SU-DHL-6 (cell line): ENCODE results near the gene ACACB.

Source experiments
- H2AFZ ChIP-seq: fragments of 200-600 bp; sonication (generic); 2 replicates; pipeline ENCODE4 v1.6.1; 2014; ENCODE audit warnings: low read depth, mild to moderate bottlenecking, moderate library complexity, mixed read lengths, antibody characterized with exemption, low read length; ENCODE audit not compliant: severe bottlenecking
- H3F3A ChIP-seq: fragments of 200-600 bp; shearing (Covaris generic); 2 replicates; pipeline ENCODE4 v1.6.0; 2016; ENCODE audit warnings: antibody characterized with exemption, mild to moderate bottlenecking; ENCODE audit not compliant: insufficient read depth
- H3K27ac ChIP-seq: fragments of 200-600 bp; sonication (generic); 2 replicates; pipeline ENCODE4 v1.5.1; 2016; ENCODE audit warnings: low read depth, mild to moderate bottlenecking, low read length, moderate library complexity, mixed read lengths
- H3K27me3 ChIP-seq: fragments of 200-600 bp; sonication (generic), shearing (Covaris generic); 2 replicates; pipeline ENCODE4 v1.6.0; 2014; ENCODE audit warnings: mild to moderate bottlenecking, low read length
- H3K36me3 ChIP-seq: fragments of 200-600 bp; sonication (generic); 2 replicates; pipeline ENCODE4 v1.6.1; 2014; ENCODE audit warnings: mild to moderate bottlenecking, low read length, mixed read lengths
- H3K4me2 ChIP-seq: fragments of 300-600, 200-600 bp; shearing (Covaris generic), sonication (generic); 2 replicates; pipeline ENCODE4 v1.6.0; 2014; ENCODE audit warnings: low read length, low read depth, mild to moderate bottlenecking; ENCODE audit not compliant: poor library complexity, severe bottlenecking
- H3K4me3 ChIP-seq: fragments of 200-600 bp; sonication (generic); 2 replicates; pipeline ENCODE4 v1.5.1; 2014; ENCODE audit warnings: antibody characterized with exemption, low read length, mild to moderate bottlenecking, mixed read lengths; ENCODE audit not compliant: insufficient read depth, poor library complexity, severe bottlenecking
- H3K79me2 ChIP-seq: fragments of 200-600 bp; sonication (generic); 2 replicates; pipeline ENCODE4 v1.6.1; 2014; ENCODE audit warnings: mild to moderate bottlenecking, low read length, moderate library complexity; ENCODE audit not compliant: insufficient read depth
- H3K9ac ChIP-seq: fragments of 200-600 bp; sonication (generic); 2 replicates; pipeline ENCODE4 v1.7.0; 2014; ENCODE audit warnings: mild to moderate bottlenecking, low read length
- H3K9me2 ChIP-seq: fragments of 200-600 bp; sonication (generic); replicated peaks from 2 replicates; pipeline ENCODE4 v1.6.1; 2014; ENCODE audit warnings: low read length; ENCODE audit not compliant: insufficient read depth
- H3K9me3 ChIP-seq: fragments of 200-600 bp; sonication (generic); 2 replicates; pipeline ENCODE4 v1.6.1; 2014; ENCODE audit warnings: low read length, mixed read lengths; ENCODE audit not compliant: insufficient read depth
- H4K20me1 ChIP-seq: fragments of 200-600 bp; sonication (generic); 2 replicates; pipeline ENCODE4 v1.6.1; 2014; ENCODE audit warnings: low read depth, mild to moderate bottlenecking, antibody characterized with exemption, low read length, moderate library complexity, mixed read lengths
- CTCF ChIP-seq: fragments of 200-600 bp; sonication (generic); IDR thresholded peaks from one replicate; pipeline ENCODE4 v1.5.1; 2017; ENCODE audit warnings: antibody characterized with exemption, mild to moderate bottlenecking, low read length, moderate library complexity; ENCODE audit not compliant: insufficient read depth, poor library complexity, severe bottlenecking
- EZH2phosphoT487 ChIP-seq: fragments of 200-600 bp; sonication (generic), shearing (Covaris generic); conservative IDR thresholded peaks from 2 replicates; pipeline ENCODE4 v1.6.1; 2018; ENCODE audit warnings: mild to moderate bottlenecking, antibody characterized with exemption, low read length, moderate library complexity, mixed read lengths

Gene ACACB

GRCh38 chr12:109239691-109240090, 123.3 kb downstream of the ACACB start:
- no peaks in the 10 kb centered on the region for H3F3A ChIP-seq
- no peak overlapping the region for H2AFZ ChIP-seq
- H3K4me3 ChIP-seq: no peak overlapping the region
- TF ChIP-seq EZH2phosphoT487 (no peak), CTCF (no peak)
- no peak overlapping the region for H3K27ac ChIP-seq
- H3K9ac ChIP-seq: no peak overlapping the region
- no peaks in the 10 kb centered on the region for H3K79me2 ChIP-seq
- no peak overlapping the region for H3K4me2 ChIP-seq
- H3K27me3 ChIP-seq: no peaks in the 10 kb centered on the region
- H3K9me2 ChIP-seq: no peaks in the 10 kb centered on the region
- H3K9me3 ChIP-seq: no peaks in the 10 kb centered on the region
- H3K36me3 ChIP-seq: no peaks in the 10 kb centered on the region
- no peaks in the 10 kb centered on the region for H4K20me1 ChIP-seq

DNA sequence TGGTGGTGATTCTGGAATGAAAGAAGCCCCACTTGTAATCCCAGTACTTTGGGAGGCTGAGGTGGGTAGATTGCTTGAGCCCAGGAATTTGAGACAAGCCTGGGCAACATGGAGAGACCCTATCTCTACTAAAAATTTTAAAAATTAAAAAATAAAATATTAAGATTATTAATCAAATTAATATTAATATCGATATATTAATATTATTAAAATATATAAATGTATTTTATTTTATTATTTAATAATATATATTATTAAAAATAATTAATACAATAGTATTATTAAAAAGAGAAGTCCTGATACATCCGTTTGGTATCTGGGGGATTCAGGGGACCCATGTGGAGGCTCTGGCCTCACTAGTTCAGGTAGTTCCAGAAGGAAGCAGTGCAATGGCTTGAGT, 124.0 kb downstream of the ACACB start:
- Histone ChIP-seq H3K36me3 (no peaks in the 10 kb centered on the region), H3K4me3 (no peak overlapping the region), H3K9me2 (no peaks in the 10 kb centered on the region), H3K27ac (no peak overlapping the region), H3K4me2 (no peak overlapping the region), H2AFZ (no peak overlapping the region), H3K27me3 (no peaks in the 10 kb centered on the region), H4K20me1 (no peaks in the 10 kb centered on the region), H3F3A (no peaks in the 10 kb centered on the region), H3K79me2 (no peaks in the 10 kb centered on the region), H3K9ac (no peak overlapping the region), H3K9me3 (no peaks in the 10 kb centered on the region)
- TF ChIP-seq CTCF (no peak), EZH2phosphoT487 (no peak)

- Histone ChIP-seq H3K36me3 (no peaks in the 10 kb centered on the region), H3K4me3 (no peak overlapping the region), H2AFZ (no peak overlapping the region), H3K79me2 (no peaks in the 10 kb centered on the region), H3K9ac (no peak overlapping the region), H3K9me3 (no peaks in the 10 kb centered on the region), H3K27ac (no peak overlapping the region), H3K9me2 (no peaks in the 10 kb centered on the region), H3K4me2 (no peak overlapping the region), H4K20me1 (no peaks in the 10 kb centered on the region), H3F3A (no peaks in the 10 kb centered on the region), H3K27me3 (no peaks in the 10 kb centered on the region)
- TF ChIP-seq EZH2phosphoT487 (no peak), CTCF (no peak)
Measured at GRCh38 chr12:109241936-109242335, 125.5 kb downstream of the ACACB start.

- Histone ChIP-seq H3K4me3 (no peak overlapping the region), H3K36me3 (no peaks in the 10 kb centered on the region), H3K79me2 (no peaks in the 10 kb centered on the region), H3K9ac (no peak overlapping the region), H2AFZ (no peak overlapping the region), H3K4me2 (no peak overlapping the region), H3K9me3 (no peaks in the 10 kb centered on the region), H3K27me3 (no peaks in the 10 kb centered on the region), H3F3A (no peaks in the 10 kb centered on the region), H3K27ac (no peak overlapping the region), H4K20me1 (no peaks in the 10 kb centered on the region), H3K9me2 (no peaks in the 10 kb centered on the region)
- TF ChIP-seq CTCF: no peak
Measured at GRCh38 chr12:109244073-109244472, 127.7 kb downstream of the ACACB start.
